GM19395 (cell line): ENCODE data around the gene NPFFR2.
"Not testable (repeated sequence)": the region's sequence is repeated elsewhere in the genome, so short reads cannot be mapped to it uniquely, and the experiment has no call there.

Source experiments
- ATAC-seq: cut with Tn5 transposase; IDR thresholded peaks from one replicate; pipeline ENCODE4 v1.9.1; 2021; ENCODE audit warnings: mild to moderate bottlenecking, moderate library complexity; ENCODE audit not compliant: unreplicated experiment

The NPFFR2 gene

GRCh38 chr4:72031868-72032608, at the start of gene NPFFR2:
Gene NPFFR2 (plus strand): TSS chr4:72032000. CDS start chr4:72128592, 96,592 bp downstream.
- ATAC-seq = no peak

GRCh38 chr4:71992571-71993312, 39.1 kb upstream of the NPFFR2 start:
- ATAC-seq = no peak

GRCh38 chr4:71994559-71994958, 37.2 kb upstream of the NPFFR2 start:
- ATAC-seq = no peak

GRCh38 chr4:71995297-71995696, 36.5 kb upstream of the NPFFR2 start:
- ATAC-seq = no peak

- ATAC-seq = no peak
These were observed 25.2 kb upstream of the NPFFR2 start for GRCh38 chr4:72006586-72006985.

- ATAC-seq = no peak
These were observed 19.9 kb upstream of the NPFFR2 start for GRCh38 chr4:72011906-72012305.

GRCh38 chr4:72016011-72016410, 15.8 kb upstream of the NPFFR2 start:
- no peak for ATAC-seq

GRCh38 chr4:72019688-72020087, 12.1 kb upstream of the NPFFR2 start:
- no peak for ATAC-seq

- ATAC-seq = no peak
These were observed 9.2 kb upstream of the NPFFR2 start for GRCh38 chr4:72022553-72022952.

GRCh38 chr4:72055566-72055965, 23.8 kb downstream of the NPFFR2 start:
- no peak for ATAC-seq

- ATAC-seq = no peak
These were observed 31.9 kb downstream of the NPFFR2 start for GRCh38 chr4:72063726-72064125.

GRCh38 chr4:72067051-72067450, 35.3 kb downstream of the NPFFR2 start:
- no peak for ATAC-seq

- no peak for ATAC-seq
These were observed 42.0 kb downstream of the NPFFR2 start for GRCh38 chr4:72073816-72074215.

GRCh38 chr4:72076562-72076961, 44.8 kb downstream of the NPFFR2 start:
- ATAC-seq = no peak

- ATAC-seq = no peak
These were observed 45.5 kb downstream of the NPFFR2 start for GRCh38 chr4:72077346-72077745.

GRCh38 chr4:72084587-72085011, 52.8 kb downstream of the NPFFR2 start:
- ATAC-seq = peak; percentile 81

GRCh38 chr4:72090606-72091005, 58.8 kb downstream of the NPFFR2 start:
- not testable (repeated sequence) for ATAC-seq

GRCh38 chr4:72094059-72094797, 62.4 kb downstream of the NPFFR2 start:
- no peak for ATAC-seq

GRCh38 chr4:72107456-72107855, 75.7 kb downstream of the NPFFR2 start:
- no peak for ATAC-seq

GRCh38 chr4:72109364-72109763, 77.6 kb downstream of the NPFFR2 start:
- no peak for ATAC-seq

- ATAC-seq = no peak
These were observed 78.2 kb downstream of the NPFFR2 start for GRCh38 chr4:72109959-72110497.
